ENCODE results near the gene RTP5.
"Not testable (repeated sequence)": the region's sequence is repeated elsewhere in the genome, so short reads cannot be mapped to it uniquely, and the experiment has no call there.

RTP5 gene

DNA sequence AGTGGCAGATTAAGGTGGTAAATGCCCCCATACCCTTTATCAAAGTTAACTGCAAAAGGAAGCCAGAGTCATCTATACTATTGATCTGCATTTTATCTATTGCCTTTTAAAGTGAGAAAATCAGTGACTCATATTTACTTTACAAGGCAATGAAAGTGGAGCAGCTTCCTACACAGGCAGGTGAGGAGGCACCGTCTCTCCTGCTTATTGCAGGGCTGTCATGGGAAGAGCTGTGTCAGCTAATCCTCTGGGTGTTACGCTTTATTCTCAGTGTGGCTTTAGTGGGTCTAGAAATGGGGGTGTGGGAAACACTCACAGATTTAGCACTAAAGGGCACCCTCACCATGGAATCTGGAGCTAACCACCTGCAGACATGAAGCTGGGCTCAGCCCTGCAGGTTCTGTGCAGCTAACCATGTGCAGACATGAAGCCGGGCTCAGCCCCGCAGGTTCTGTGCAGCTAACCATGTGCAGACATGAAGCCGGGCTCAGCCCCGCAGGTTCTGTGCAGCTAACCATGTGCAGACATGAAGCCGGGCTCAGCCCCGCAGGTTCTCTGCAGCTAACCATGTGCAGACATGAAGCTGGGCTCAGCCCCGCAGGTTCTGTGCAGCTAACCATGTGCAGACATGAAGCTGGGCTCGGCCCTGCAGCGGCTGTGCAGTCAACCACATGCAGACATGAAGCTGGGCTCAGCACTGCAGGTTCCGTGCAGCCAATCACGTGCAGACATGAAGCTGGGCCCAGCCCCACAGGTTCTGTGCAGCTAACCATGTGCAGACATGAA is 53.5 kb downstream of the RTP5 start:
- not testable (repeated sequence) for DNase-seq (ENCODE audit: low spot score)
